Glutamatergic neuron (in vitro differentiated cells): Measurements from ENCODE around the gene METTL21C. TPM values are rescaled to one million over a fixed set of nuclear protein-coding genes. Genes with fewer than 3 reads are reported as not detected.

Experiments used
- DNase-seq: peaks from one replicate; pipeline ENCODE4 v3.0.0; 2022
- H3K27ac Mint-ChIP-seq: one replicate; pipeline ENCODE4 v1.8.0; 2020; ENCODE audit warnings: mild to moderate bottlenecking, mixed read lengths, inconsistent platforms; ENCODE audit not compliant: unreplicated experiment
- H3K27me3 Mint-ChIP-seq: one replicate; pipeline ENCODE4 v1.8.0; 2020; ENCODE audit warnings: mild to moderate bottlenecking, moderate library complexity, mixed read lengths, inconsistent platforms; ENCODE audit not compliant: unreplicated experiment
- H3K36me3 Mint-ChIP-seq: one replicate; pipeline ENCODE4 v1.8.0; 2020; ENCODE audit warnings: mild to moderate bottlenecking, mixed read lengths, inconsistent platforms; ENCODE audit not compliant: unreplicated experiment
- H3K4me1 Mint-ChIP-seq: one replicate; pipeline ENCODE4 v1.8.0; 2020; ENCODE audit warnings: mild to moderate bottlenecking, low read depth, mixed read lengths, inconsistent platforms; ENCODE audit not compliant: unreplicated experiment
- H3K4me3 Mint-ChIP-seq: one replicate; pipeline ENCODE4 v1.8.0; 2020; ENCODE audit warnings: mild to moderate bottlenecking, mixed read lengths, inconsistent platforms; ENCODE audit not compliant: unreplicated experiment
- H3K9me3 Mint-ChIP-seq: one replicate; pipeline ENCODE4 v1.8.0; 2020; ENCODE audit warnings: mild to moderate bottlenecking, moderate library complexity, mixed read lengths, inconsistent platforms; ENCODE audit not compliant: unreplicated experiment
- CTCF ChIP-seq: fragments of 200-600 bp; sonication (generic); IDR thresholded peaks from one replicate; pipeline ENCODE4 v1.5.0; 2021; ENCODE audit not compliant: partially characterized antibody, unreplicated experiment
- total RNA-seq: library from RNA; stranded (reverse); fragmentation: NEBNext Ultra II Directional; extraction: Animal tissue kit (Norgen Biotek cat#: 25700); gene quantifications from one replicate; pipeline ENCODE4 v1.2.1, GENCODE V29; 2021; ENCODE audit not compliant: unreplicated experiment

The METTL21C gene
- total RNA-seq, 1 donor from 2014 or later = not detected

DNA sequence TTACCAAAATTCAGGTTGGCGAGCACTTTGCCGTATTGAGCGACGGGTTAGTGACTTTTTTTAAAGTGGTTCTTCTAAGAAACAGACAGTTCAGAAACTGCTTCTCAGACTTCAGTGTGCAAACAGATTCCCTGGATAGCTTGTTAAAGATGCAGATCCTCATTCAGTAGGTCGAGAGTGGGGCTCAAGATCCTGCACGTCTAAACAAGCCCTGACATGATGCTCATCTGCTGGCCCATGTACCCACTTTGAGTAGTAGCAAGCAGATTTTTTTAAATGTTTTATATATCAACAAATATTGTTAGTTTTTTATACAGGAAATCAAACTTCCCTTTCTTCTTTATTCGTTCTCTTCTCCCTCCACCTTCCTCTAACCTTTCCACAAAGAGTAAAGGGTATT, 7.3 kb downstream of the METTL21C start:
- Mint-ChIP-seq H3K9me3 (no peaks in the 10 kb centered on the region), H3K36me3 (no peaks in the 10 kb centered on the region), H3K4me3 (no peak overlapping the region), H3K27me3 (peaks cover 3% of the 10 kb centered on the region), H3K4me1 (peaks cover under 1% of the 10 kb centered on the region), H3K27ac (no peak overlapping the region)
- TF ChIP-seq CTCF = no peak
- no peak for DNase-seq

GRCh38 chr13:102686024-102686423, 8.8 kb downstream of the METTL21C start:
- Mint-ChIP-seq H3K36me3 (no peaks in the 10 kb centered on the region), H3K9me3 (no peaks in the 10 kb centered on the region), H3K27me3 (peaks cover 4% of the 10 kb centered on the region), H3K4me3 (no peak overlapping the region), H3K4me1 (peaks cover 5% of the 10 kb centered on the region), H3K27ac (no peak overlapping the region)
- DNase-seq = no peak
- no peak for TF ChIP-seq CTCF

DNA sequence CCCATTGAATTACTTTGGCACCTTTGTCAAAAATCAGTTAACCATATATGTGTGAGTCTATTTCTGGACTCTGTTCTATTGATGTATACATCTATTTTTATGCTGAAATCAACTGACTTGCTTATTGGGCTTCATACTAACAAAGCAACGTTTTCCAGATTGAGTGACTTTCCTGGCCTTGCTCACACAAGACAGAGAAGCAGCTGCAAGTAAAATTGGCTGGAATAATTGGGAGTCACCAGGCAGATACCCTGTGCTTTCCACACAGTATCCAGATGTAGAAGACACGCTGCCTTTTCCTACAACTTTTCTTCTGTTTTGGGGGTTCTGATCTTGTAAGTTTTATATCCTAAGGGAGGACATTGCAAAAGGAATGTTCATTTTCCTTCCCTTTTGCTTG, 11.2 kb downstream of the METTL21C start:
- H3K4me3 Mint-ChIP-seq = no peak overlapping the region
- TF ChIP-seq CTCF = no peak
- no peak overlapping the region for H3K27ac Mint-ChIP-seq
- no peaks in the 10 kb centered on the region for H3K9me3 Mint-ChIP-seq
- peaks cover 2% of the 10 kb centered on the region for H3K27me3 Mint-ChIP-seq
- DNase-seq = no peak
- peaks cover 13% of the 10 kb centered on the region for H3K4me1 Mint-ChIP-seq
- no peaks in the 10 kb centered on the region for H3K36me3 Mint-ChIP-seq

- Mint-ChIP-seq H3K4me3 (no peak overlapping the region), H3K4me1 (peaks cover 13% of the 10 kb centered on the region), H3K9me3 (no peaks in the 10 kb centered on the region), H3K27ac (no peak overlapping the region), H3K27me3 (peaks cover 2% of the 10 kb centered on the region), H3K36me3 (no peaks in the 10 kb centered on the region)
- DNase-seq = no peak
- no peak for TF ChIP-seq CTCF
These were observed 12.1 kb downstream of the METTL21C start for GRCh38 chr13:102682727-102683126.

GRCh38 chr13:102682211-102682610, 12.6 kb downstream of the METTL21C start:
- no peaks in the 10 kb centered on the region for H3K9me3 Mint-ChIP-seq
- TF ChIP-seq CTCF = no peak

More at GRCh38 chr13:102682211-102682610, 12.6 kb downstream of the METTL21C start:
- DNase-seq = no peak
- Mint-ChIP-seq H3K36me3 (no peaks in the 10 kb centered on the region), H3K27me3 (peaks cover 2% of the 10 kb centered on the region), H3K4me1 (peaks cover 13% of the 10 kb centered on the region), H3K4me3 (no peak overlapping the region), H3K27ac (no peak overlapping the region)
